Ishikawa (cell line): ENCODE data around the gene BCAP31.

ENCODE experiments used
- CEBPB ChIP-seq: IDR thresholded peaks from 2 replicates; pipeline ENCODE4 v1.6.1; 2012
- CREB1 ChIP-seq: IDR thresholded peaks from 2 replicates; pipeline ENCODE4 v1.6.1; 2012; ENCODE audit warnings: low read depth
- EGR1 ChIP-seq: IDR thresholded peaks from 2 replicates; pipeline ENCODE4 v1.6.1; 2012
- EP300 ChIP-seq: IDR thresholded peaks from 2 replicates; pipeline ENCODE4 v1.6.1; 2012; ENCODE audit warnings: borderline replicate concordance
- FOXM1 ChIP-seq: IDR thresholded peaks from 2 replicates; pipeline ENCODE4 v1.6.1; 2012; ENCODE audit warnings: low read depth, borderline replicate concordance
- MAX ChIP-seq: IDR thresholded peaks from 2 replicates; pipeline ENCODE4 v1.6.1; 2012
- NFIC ChIP-seq: IDR thresholded peaks from 2 replicates; pipeline ENCODE4 v1.6.1; 2012
- RAD21 ChIP-seq: IDR thresholded peaks from 2 replicates; pipeline ENCODE4 v1.6.1; 2012; ENCODE audit warnings: low read depth
- REST ChIP-seq: IDR thresholded peaks from 2 replicates; pipeline ENCODE4 v1.6.1; 2012; ENCODE audit warnings: low read depth, mild to moderate bottlenecking
- TAF1 ChIP-seq: IDR thresholded peaks from 2 replicates; pipeline ENCODE4 v1.6.1; 2012; ENCODE audit warnings: low read depth, mild to moderate bottlenecking
- TCF12 ChIP-seq: IDR thresholded peaks from 2 replicates; pipeline ENCODE4 v1.6.1; 2012; ENCODE audit warnings: low read depth
- TEAD4 ChIP-seq: IDR thresholded peaks from 2 replicates; pipeline ENCODE4 v1.6.1; 2012
- USF1 ChIP-seq: IDR thresholded peaks from 2 replicates; pipeline ENCODE4 v1.6.1; 2012
- YY1 ChIP-seq: IDR thresholded peaks from 2 replicates; pipeline ENCODE4 v1.6.1; 2012; ENCODE audit warnings: low read depth
- ZBTB7A ChIP-seq: IDR thresholded peaks from 2 replicates; pipeline ENCODE4 v1.6.1; 2012; ENCODE audit warnings: low read depth

Gene BCAP31

GRCh38 chrX:153673428-153674218 is 50.6 kb downstream of the BCAP31 start, which contains the start of gene PNCK:
Gene PNCK, minus strand, starts transcription at chrX:153673813. Its CDS starts 737 bp downstream, at chrX:153673076.
- no peak for TF ChIP-seq RAD21
- no peak for TF ChIP-seq CREB1
- no peak for TF ChIP-seq EP300
- no peak for TF ChIP-seq ZBTB7A
- no peak for TF ChIP-seq EGR1
- TF ChIP-seq TEAD4: no peak
- no peak for TF ChIP-seq TAF1
- TF ChIP-seq YY1: no peak
- TF ChIP-seq USF1: no peak
- TF ChIP-seq TCF12: no peak

- TF ChIP-seq EGR1 (0 out of 2 replicates have a peak, but pooled peaks have one; percentile 47), TEAD4 (no peak), NFIC (no peak), CEBPB (no peak)
Observed at GRCh38 chrX:153672531-153673427, 51.4 kb downstream of the BCAP31 start.

GRCh38 chrX:153671589-153672530 is 52.3 kb downstream of the BCAP31 start:
- TF ChIP-seq FOXM1 (no peak), TAF1 (no peak), REST (no peak), TCF12 (no peak), RAD21 (no peak), ZBTB7A (no peak), EGR1 (no peak), NFIC (no peak), EP300 (no peak), YY1 (no peak), CEBPB (no peak), TEAD4 (no peak), USF1 (no peak), CREB1 (no peak), MAX (no peak)

GRCh38 chrX:153670748-153671588 is 53.2 kb downstream of the BCAP31 start:
- no peak for TF ChIP-seq MAX
- TF ChIP-seq YY1: no peak
- no peak for TF ChIP-seq EGR1
- TF ChIP-seq TAF1: no peak
- TF ChIP-seq EP300: no peak
- TF ChIP-seq NFIC: no peak
- no peak for TF ChIP-seq TCF12
- TF ChIP-seq CREB1: no peak
- no peak for TF ChIP-seq FOXM1
- TF ChIP-seq TEAD4: no peak
- TF ChIP-seq ZBTB7A: no peak
- TF ChIP-seq REST: no peak
- no peak for TF ChIP-seq USF1
